Panc1 (cell line): Measurements from ENCODE around the gene ZNF35.

Source experiments
- CTCF ChIP-seq: fragments of 450-650 bp; IDR thresholded peaks from 2 replicates; pipeline ENCODE4 v1.5.1; 2017; ENCODE audit warnings: mild to moderate bottlenecking
- POLR2AphosphoS5 ChIP-seq: IDR thresholded peaks from 2 replicates; pipeline ENCODE4 v1.6.1; 2012; ENCODE audit warnings: mild to moderate bottlenecking, low read depth, low read length, moderate library complexity
- REST ChIP-seq, 2 experiments: IDR thresholded peaks; 2 replicates each; pipeline ENCODE4 v1.6.1; 2011 to 2012; ENCODE audit warnings: low read depth in 2 of 2, control low read depth in 1 of 2, low read length in 1 of 2, mild to moderate bottlenecking in 1 of 2, moderate library complexity in 1 of 2; ENCODE audit not compliant: insufficient read depth in 1 of 2
- SIN3A ChIP-seq: IDR thresholded peaks from 2 replicates; pipeline ENCODE4 v1.6.1; 2012; ENCODE audit warnings: low read depth, mild to moderate bottlenecking, low read length, moderate library complexity, borderline replicate concordance; ENCODE audit not compliant: insufficient read depth

- TF ChIP-seq CTCF = no peak
- no peak for TF ChIP-seq POLR2AphosphoS5
- TF ChIP-seq REST (IDR thresholded peaks at IDR 0.05; ENCODE audit: insufficient read depth in 1 of 2, low read depth in 2 of 2, low read length in 1 of 2) = no peak
- TF ChIP-seq SIN3A = no peak
These were observed 761 bp upstream of the ZNF35 start for GRCh38 chr3:44647771-44648170.
